A549 (cell line): ENCODE measurements around the gene RRAGB.

Experiments used
- CHD2 ChIP-seq: fragments of 150-350 bp; IDR thresholded peaks from 2 replicates; pipeline ENCODE4 v1.6.1; 2014; ENCODE audit warnings: low read length; ENCODE audit not compliant: partially characterized antibody
- HOXB13 ChIP-seq: fragments of 250-450 bp; sonication (Bioruptor Pico); IDR thresholded peaks from 2 replicates; pipeline ENCODE4 v1.5.0; 2020; ENCODE audit warnings: low read depth, mild to moderate bottlenecking, moderate library complexity
- JUN ChIP-seq, 2 experiments: fragments of >200 bp; sonication (Bioruptor Twin); formaldehyde crosslinking; IDR thresholded peaks; 2 replicates in 1 of 2; 3 replicates in 1 of 2; pipeline ENCODE4 v1.6.1; 2016 to 2017
- MAZ ChIP-seq: fragments of 150-350 bp; IDR thresholded peaks from 2 replicates; pipeline ENCODE4 v1.6.1; 2014; ENCODE audit warnings: antibody characterized with exemption, low read depth, low read length, borderline replicate concordance
- PBX3 ChIP-seq: IDR thresholded peaks from 2 replicates; pipeline ENCODE4 v1.6.1; 2012
- RAD21 ChIP-seq, 2 experiments: fragments of >200 bp in 1 of 2; sonication (Bioruptor Twin) in 1 of 2; formaldehyde crosslinking in 1 of 2; IDR thresholded peaks in 1 of 2; conservative IDR thresholded peaks in 1 of 2; 2 replicates in 1 of 2; 3 replicates in 1 of 2; pipeline ENCODE4 v1.6.1; 2012 to 2018; ENCODE audit warnings: inconsistent platforms in 1 of 2
- ZNF302 ChIP-seq: fragments of 250-450 bp; sonication (Bioruptor Pico); IDR thresholded peaks from 2 replicates; pipeline ENCODE4 v1.9.0; 2021; ENCODE audit warnings: inconsistent platforms, mild to moderate bottlenecking, moderate library complexity
- TF ChIP-seq, protein P1 (sequence below): fragments of >200 bp; sonication (Bioruptor Twin); formaldehyde crosslinking; IDR thresholded peaks from 3 replicates; pipeline ENCODE4 v1.5.1; 2016
- TF ChIP-seq, protein P2 (sequence below): fragments of 150-350 bp; IDR thresholded peaks from 2 replicates; pipeline ENCODE4 v1.6.1; 2014; ENCODE audit warnings: low read depth, mild to moderate bottlenecking, low read length

DNA sequence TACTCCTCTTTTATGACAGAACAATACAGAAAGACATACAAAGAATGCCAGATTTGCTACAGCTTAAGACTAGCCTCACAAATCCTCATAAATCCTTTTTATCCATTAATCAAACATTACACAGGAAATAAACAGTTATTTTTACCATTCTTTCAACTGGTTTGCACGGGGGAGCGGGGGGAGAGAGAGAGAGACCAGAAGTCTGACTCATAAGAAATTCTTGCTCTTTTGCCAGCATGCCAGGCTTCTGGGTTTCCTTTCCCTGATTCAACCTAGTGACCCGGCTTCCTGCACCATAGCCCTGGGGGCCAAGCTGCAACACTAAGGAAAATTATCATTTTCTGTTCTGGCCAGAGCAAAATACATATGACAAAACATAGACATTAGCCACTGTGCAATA is 6.8 kb upstream of the RRAGB start:
- TF ChIP-seq JUN (IDR thresholded peaks at IDR 0.05) (no peak), PBX3 (no peak), RAD21 (conservative IDR thresholded peaks at IDR 0.05 in 1 of 2, IDR thresholded peaks at IDR 0.05 in 1 of 2) (no peak), ZNF302 (CRISPR knock-in tag) (no peak), CHD2 (no peak), MAZ (no peak), HOXB13 (CRISPR knock-in tag) (no peak)
- TF ChIP-seq, protein P1, sequence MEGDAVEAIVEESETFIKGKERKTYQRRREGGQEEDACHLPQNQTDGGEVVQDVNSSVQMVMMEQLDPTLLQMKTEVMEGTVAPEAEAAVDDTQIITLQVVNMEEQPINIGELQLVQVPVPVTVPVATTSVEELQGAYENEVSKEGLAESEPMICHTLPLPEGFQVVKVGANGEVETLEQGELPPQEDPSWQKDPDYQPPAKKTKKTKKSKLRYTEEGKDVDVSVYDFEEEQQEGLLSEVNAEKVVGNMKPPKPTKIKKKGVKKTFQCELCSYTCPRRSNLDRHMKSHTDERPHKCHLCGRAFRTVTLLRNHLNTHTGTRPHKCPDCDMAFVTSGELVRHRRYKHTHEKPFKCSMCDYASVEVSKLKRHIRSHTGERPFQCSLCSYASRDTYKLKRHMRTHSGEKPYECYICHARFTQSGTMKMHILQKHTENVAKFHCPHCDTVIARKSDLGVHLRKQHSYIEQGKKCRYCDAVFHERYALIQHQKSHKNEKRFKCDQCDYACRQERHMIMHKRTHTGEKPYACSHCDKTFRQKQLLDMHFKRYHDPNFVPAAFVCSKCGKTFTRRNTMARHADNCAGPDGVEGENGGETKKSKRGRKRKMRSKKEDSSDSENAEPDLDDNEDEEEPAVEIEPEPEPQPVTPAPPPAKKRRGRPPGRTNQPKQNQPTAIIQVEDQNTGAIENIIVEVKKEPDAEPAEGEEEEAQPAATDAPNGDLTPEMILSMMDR, result no peak
- TF ChIP-seq, protein P2, sequence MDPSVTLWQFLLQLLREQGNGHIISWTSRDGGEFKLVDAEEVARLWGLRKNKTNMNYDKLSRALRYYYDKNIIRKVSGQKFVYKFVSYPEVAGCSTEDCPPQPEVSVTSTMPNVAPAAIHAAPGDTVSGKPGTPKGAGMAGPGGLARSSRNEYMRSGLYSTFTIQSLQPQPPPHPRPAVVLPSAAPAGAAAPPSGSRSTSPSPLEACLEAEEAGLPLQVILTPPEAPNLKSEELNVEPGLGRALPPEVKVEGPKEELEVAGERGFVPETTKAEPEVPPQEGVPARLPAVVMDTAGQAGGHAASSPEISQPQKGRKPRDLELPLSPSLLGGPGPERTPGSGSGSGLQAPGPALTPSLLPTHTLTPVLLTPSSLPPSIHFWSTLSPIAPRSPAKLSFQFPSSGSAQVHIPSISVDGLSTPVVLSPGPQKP, result no peak
